ENCODE measurements around the gene ARFGEF3. TPM values are rescaled to one million over a fixed set of nuclear protein-coding genes. Genes with fewer than 3 reads are reported as not detected.
A peak's percentile ranks its signal among the peaks of the same experiment; 100 is the strongest.

Gene ARFGEF3
- total RNA-seq, 3 donors from 2014 or later, result 1.9 to 28.1 (median 22.0) TPM

GRCh38 chr6:138219901-138220300, 58.2 kb downstream of the ARFGEF3 start:
- H3K4me3 ChIP-seq, result no peak overlapping the region
- no peaks in the 10 kb centered on the region for H3K4me1 ChIP-seq
- H3K9me3 ChIP-seq, result no peaks in the 10 kb centered on the region
- no peaks in the 10 kb centered on the region for H3K27me3 ChIP-seq
- no peak for TF ChIP-seq POLR2AphosphoS5 (IDR thresholded peaks at IDR 0.05)
- TF ChIP-seq POLR2A (IDR thresholded peaks at IDR 0.05), result no peak
- TF ChIP-seq CTCF (IDR thresholded peaks at IDR 0.05), result no peak
- intact Hi-C loops (cut with DNase I; ENCODE audit: low total_unique reads), result no loop called here
- H3K27ac ChIP-seq, result no peak overlapping the region
- no peak for DNase-seq (ENCODE audit: low spot score in 2 of 2)
- no peaks in the 10 kb centered on the region for H3K36me3 ChIP-seq

GRCh38 chr6:138222901-138223546, 61.3 kb downstream of the ARFGEF3 start:
- Histone ChIP-seq H3K36me3 (no peaks in the 10 kb centered on the region), H3K27me3 (no peaks in the 10 kb centered on the region), H3K4me1 (no peaks in the 10 kb centered on the region), H3K27ac (no peak overlapping the region), H3K4me3 (no peak overlapping the region), H3K9me3 (no peaks in the 10 kb centered on the region)
- no peak for TF ChIP-seq CTCF (IDR thresholded peaks at IDR 0.05)
- no peak for TF ChIP-seq POLR2AphosphoS5 (IDR thresholded peaks at IDR 0.05)
- TF ChIP-seq POLR2A (IDR thresholded peaks at IDR 0.05), result no peak
- DNase-seq (ENCODE audit: low spot score in 2 of 2), result no peak
- intact Hi-C loops (cut with DNase I; ENCODE audit: low total_unique reads), result loop anchor here (1.0 kb wide), 1 partner anchor 13 kb away; no protein-coding TSS in a partner anchor

GRCh38 chr6:138225953-138226352, 64.2 kb downstream of the ARFGEF3 start:
- Histone ChIP-seq H3K9me3 (no peaks in the 10 kb centered on the region), H3K4me3 (no peak overlapping the region), H3K27ac (no peak overlapping the region), H3K4me1 (no peaks in the 10 kb centered on the region), H3K36me3 (no peaks in the 10 kb centered on the region), H3K27me3 (no peaks in the 10 kb centered on the region)
- TF ChIP-seq POLR2AphosphoS5 (IDR thresholded peaks at IDR 0.05) (no peak), CTCF (IDR thresholded peaks at IDR 0.05) (no peak), POLR2A (IDR thresholded peaks at IDR 0.05) (no peak)
- no peak for DNase-seq (ENCODE audit: low spot score in 2 of 2)
- intact Hi-C loops (cut with DNase I; ENCODE audit: low total_unique reads), result no loop called here

GRCh38 chr6:138226700-138227315, 65.1 kb downstream of the ARFGEF3 start:
- TF ChIP-seq CTCF (IDR thresholded peaks at IDR 0.05) (no peak), POLR2AphosphoS5 (IDR thresholded peaks at IDR 0.05) (no peak), POLR2A (IDR thresholded peaks at IDR 0.05) (no peak)
- Histone ChIP-seq H3K9me3 (no peaks in the 10 kb centered on the region), H3K4me1 (no peaks in the 10 kb centered on the region), H3K36me3 (no peaks in the 10 kb centered on the region), H3K27ac (peak overlapping the region in 1 of 2 donors; percentile 35), H3K27me3 (no peaks in the 10 kb centered on the region), H3K4me3 (no peak overlapping the region)
- DNase-seq (ENCODE audit: low spot score in 2 of 2), result no peak
- intact Hi-C loops (cut with DNase I; ENCODE audit: low total_unique reads), result no loop called here

- peak; percentile 27 to 62 for DNase-seq (ENCODE audit: low spot score in 2 of 2)
- Histone ChIP-seq H3K9me3 (no peaks in the 10 kb centered on the region), H3K4me1 (no peaks in the 10 kb centered on the region), H3K4me3 (no peak overlapping the region), H3K36me3 (no peaks in the 10 kb centered on the region), H3K27ac (peak overlapping the region; percentile 34 to 74), H3K27me3 (no peaks in the 10 kb centered on the region)
- intact Hi-C loops (cut with DNase I; ENCODE audit: low total_unique reads), result no loop called here
- no peak for TF ChIP-seq POLR2AphosphoS5 (IDR thresholded peaks at IDR 0.05)
- TF ChIP-seq CTCF (IDR thresholded peaks at IDR 0.05), result no peak
- TF ChIP-seq POLR2A (IDR thresholded peaks at IDR 0.05), result no peak
Observed at GRCh38 chr6:138227316-138227781, 65.6 kb downstream of the ARFGEF3 start.

Data from breast epithelium (tissue), 4 donors.